Caki2 (cell line): ENCODE data around the gene PINLYP. TPM values are rescaled to one million over a fixed set of nuclear protein-coding genes. Genes with fewer than 3 reads are reported as not detected.

ENCODE experiments used
- DNase-seq: peaks from one replicate; pipeline ENCODE4 v3.0.0-alpha.2; 2015; ENCODE audit warnings: low read depth
- in situ Hi-C: cut with HindIII; loops from 2 replicates; pipeline ENCODE4 v1.10.0; 2016; ENCODE audit warnings: low sequenced_read_pairs, low pct_unique_long_range_greater_than_20kb, mixed read lengths
- total RNA-seq: library from RNA; depleted of rRNA; stranded (reverse); fragments of >200 nt; shearing (Covaris generic); gene quantifications from 2 replicates; pipeline ENCODE4 v1.2.3, GENCODE V29; 2014; ENCODE audit warnings: low replicate concordance; rRNA removed

PINLYP gene
- 1.7 TPM in 1 of 2 replicates, not detected in the other for total RNA-seq

GRCh38 chr19:43575156-43575950, at the start of gene PINLYP, which contains the start of gene XRCC1:
Gene PINLYP, plus strand, starts transcription at chr19:43575801. Its CDS starts 1,391 bp downstream, at chr19:43577192.
Gene XRCC1, minus strand, starts transcription at chr19:43575527. Its CDS starts 69 bp downstream, at chr19:43575458.
- DNase-seq, result peak; percentile 99
- in situ Hi-C loops, result no loop called here

- in situ Hi-C loops, result loop anchor here (25.0 kb wide), 1 partner anchor 89 kb away; no protein-coding TSS in a partner anchor
- peak; percentile 33 for DNase-seq
Observed at GRCh38 chr19:43525836-43526771, 49.5 kb upstream of the PINLYP start.

DNA sequence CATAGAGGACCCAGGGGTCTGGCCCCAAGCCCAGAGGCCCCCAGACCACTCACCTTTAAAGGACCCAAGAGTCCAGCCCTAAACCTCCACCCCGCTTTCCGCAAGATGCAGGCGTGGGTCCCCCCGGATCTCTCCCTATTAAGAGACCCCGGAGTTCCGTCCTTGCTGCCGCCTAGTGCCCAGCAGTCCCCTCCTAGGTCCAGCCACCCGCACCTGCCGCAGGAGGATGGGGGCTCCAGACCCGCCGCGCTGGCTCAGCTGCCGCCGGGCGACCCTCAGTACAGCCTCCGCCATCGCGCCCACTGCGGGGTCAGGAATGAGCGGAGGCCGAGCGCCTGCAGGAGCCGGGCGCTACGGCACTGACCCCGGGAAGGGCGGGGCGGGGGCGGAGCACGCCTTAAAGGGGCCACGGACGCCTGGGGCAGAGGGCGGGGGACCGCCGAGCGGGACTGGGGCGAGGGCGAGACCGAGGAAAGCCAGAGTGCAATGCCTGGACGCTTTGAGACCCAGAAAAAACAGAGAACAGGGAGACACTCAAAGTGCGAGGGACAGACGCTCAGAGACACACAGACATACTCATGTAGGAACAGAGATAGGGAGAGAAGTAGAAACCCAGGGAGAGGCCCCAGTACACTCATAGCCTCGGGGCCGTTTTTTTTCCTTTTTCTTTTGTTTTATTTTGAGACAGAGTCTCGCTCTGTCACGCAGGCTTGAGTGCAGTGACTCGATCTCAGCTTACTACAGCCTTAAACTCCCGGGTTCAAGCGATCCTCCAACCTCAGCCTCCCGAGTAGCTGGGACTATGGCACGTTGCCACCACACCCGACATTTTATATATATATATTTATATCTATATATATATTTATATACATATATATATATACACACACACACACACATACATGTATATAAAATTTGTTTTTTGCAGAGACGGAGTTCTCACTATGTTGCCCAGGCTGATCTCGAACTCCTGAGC, 48.4 kb upstream of the PINLYP start, which contains the start of gene ETHE1:
Gene ETHE1 (minus strand): TSS at position 318 of the 976 bp plus-strand sequence. CDS start 24 bp downstream, at position 294.
- in situ Hi-C loops, result loop anchor here (25.0 kb wide), 1 partner anchor 90 kb away; no protein-coding TSS in a partner anchor
- peak; percentile 85 for DNase-seq

DNA sequence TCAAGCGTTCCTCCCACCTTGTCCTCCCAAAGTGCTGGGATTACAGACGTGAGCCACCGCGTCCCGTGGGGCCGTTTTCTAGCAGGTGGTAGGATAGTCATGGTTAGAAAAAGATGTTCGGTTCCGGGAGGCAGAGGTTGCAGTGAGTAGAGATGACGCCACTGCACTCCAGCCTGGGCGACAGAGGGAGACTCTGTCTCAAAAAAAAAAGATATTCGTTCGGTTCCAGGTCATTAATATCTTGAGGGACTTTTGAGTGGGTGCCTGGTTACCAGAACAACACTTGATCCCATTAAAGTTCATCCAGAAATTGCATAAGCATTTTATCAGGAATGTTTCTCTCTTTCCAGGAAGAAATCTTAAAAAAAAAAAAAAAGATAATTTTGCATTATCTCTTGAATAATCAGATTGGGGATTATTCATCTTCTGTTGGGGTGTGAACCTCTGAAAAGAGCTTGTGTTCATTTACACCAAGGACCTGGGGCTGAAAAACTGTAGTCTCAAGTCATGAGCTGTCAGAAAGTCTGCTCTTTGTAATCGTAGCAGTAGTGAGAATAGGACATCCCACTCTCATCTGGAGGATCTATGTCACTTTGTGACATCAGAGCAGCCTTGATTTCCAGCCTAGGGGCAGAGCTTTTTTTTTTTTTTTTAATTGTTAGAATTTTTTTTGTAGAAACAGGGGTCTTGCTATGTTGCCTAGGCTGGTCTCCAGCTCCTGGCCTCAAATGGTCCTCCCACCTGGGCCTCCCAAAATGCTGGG, 47.6 kb upstream of the PINLYP start:
- peak; percentile 98 for DNase-seq
- in situ Hi-C loops, result loop anchor here (25.0 kb wide), 1 partner anchor 91 kb away; no protein-coding TSS in a partner anchor

DNA sequence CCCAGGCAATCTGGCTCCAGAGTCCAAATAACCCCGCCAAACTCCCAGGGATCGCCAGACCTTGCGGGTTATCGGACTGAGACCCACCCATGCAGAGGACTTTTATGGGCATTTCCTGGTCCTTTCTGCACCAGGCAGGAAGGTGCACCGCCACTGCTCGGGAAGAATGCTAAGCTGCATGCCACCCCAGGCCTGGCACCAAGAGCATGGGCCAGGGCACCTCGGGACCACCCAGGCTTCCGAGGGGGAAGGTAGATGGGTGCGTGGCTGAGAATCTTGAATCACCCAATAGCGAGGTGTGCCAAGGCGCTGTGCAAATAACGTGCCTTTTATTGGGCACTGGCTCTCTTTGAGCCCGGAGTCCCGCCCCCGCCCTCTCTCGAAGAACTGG, 43.0 kb upstream of the PINLYP start:
- no peak for DNase-seq
- in situ Hi-C loops, result loop anchor here (25.0 kb wide), 1 partner anchor 95 kb away; no protein-coding TSS in a partner anchor

GRCh38 chr19:43532962-43533545, 42.5 kb upstream of the PINLYP start, which contains the start of gene ZNF575:
Gene ZNF575, plus strand, starts transcription at chr19:43533188. Its CDS starts 1,235 bp downstream, at chr19:43534423.
- DNase-seq, result peak; percentile 100
- in situ Hi-C loops, result loop anchor here (25.0 kb wide), 1 partner anchor 96 kb away; no protein-coding TSS in a partner anchor

GRCh38 chr19:43533546-43534304, 41.9 kb upstream of the PINLYP start:
- in situ Hi-C loops, result loop anchor here (25.0 kb wide), 1 partner anchor 96 kb away; no protein-coding TSS in a partner anchor
- peak; percentile 100 for DNase-seq

DNA sequence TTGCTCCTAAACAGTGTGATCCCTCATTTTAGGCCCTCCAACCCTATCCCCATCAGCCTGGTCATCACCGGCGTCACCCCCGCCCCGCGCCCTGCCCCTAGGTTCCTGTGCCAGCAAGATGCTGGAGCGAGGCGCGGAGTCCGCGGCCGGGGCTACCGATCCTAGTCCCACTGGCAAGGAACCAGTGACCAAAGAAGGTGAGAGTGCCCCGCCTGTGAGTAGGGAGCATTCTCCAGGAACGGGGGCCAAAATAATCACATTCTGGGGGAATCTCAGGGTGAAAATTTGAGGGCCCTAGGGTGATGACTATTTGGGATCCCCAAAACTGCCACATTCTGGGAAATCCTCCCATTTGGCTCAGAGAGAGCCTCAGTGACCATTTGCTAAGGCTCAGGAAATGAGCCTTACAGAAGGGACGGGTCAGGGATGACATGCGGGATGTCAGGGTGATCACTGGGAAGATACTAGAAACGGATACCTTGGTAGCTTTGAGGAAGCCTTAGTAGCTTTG, 41.2 kb upstream of the PINLYP start:
- in situ Hi-C loops, result loop anchor here (25.0 kb wide), 1 partner anchor 97 kb away; no protein-coding TSS in a partner anchor
- no peak for DNase-seq

DNA sequence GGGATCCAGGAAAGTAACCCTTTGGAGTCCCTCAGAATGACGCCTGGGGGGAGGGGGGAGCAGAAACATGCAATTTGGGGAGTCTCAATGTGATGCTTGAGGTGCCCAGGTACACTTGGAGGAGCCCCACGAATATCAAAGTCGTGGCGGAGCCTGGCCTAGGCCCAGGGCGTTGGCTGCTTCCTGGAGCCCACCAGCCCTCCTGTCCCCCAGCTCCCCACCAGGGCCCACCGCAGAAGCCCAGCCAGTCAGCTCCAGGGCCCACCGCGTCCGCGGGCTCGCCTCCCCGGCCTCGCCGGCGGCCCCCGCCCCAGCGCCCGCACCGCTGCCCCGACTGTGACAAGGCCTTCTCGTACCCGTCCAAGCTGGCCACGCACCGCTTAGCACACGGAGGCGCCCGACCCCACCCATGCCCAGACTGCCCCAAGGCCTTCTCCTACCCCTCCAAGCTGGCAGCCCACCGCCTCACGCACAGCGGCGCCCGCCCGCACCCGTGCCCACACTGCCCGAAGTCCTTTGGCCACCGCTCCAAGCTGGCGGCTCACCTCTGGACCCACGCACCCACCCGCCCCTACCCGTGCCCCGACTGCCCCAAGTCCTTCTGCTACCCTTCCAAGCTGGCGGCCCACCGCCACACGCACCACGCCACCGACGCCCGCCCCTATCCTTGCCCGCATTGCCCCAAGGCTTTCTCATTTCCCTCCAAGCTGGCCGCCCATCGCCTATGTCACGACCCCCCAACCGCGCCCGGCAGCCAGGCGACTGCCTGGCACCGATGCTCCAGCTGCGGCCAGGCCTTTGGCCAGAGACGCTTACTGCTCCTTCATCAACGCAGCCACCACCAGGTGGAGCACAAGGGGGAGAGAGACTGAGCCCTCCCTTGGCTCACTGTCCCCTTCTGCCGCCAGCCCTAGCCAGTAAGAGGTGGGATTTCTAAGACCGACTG, 40.5 kb upstream of the PINLYP start:
- in situ Hi-C loops, result loop anchor here (25.0 kb wide), 1 partner anchor 98 kb away; no protein-coding TSS in a partner anchor
- no peak for DNase-seq

- in situ Hi-C loops, result loop anchor here (25.0 kb wide), 1 partner anchor 102 kb away; no protein-coding TSS in a partner anchor
- DNase-seq, result no peak
Observed at GRCh38 chr19:43538922-43539321, 36.7 kb upstream of the PINLYP start.

- in situ Hi-C loops, result loop anchor here (25.0 kb wide), 1 partner anchor 103 kb away; no protein-coding TSS in a partner anchor
- no peak for DNase-seq
Observed at GRCh38 chr19:43540381-43540780, 35.2 kb upstream of the PINLYP start.

DNA sequence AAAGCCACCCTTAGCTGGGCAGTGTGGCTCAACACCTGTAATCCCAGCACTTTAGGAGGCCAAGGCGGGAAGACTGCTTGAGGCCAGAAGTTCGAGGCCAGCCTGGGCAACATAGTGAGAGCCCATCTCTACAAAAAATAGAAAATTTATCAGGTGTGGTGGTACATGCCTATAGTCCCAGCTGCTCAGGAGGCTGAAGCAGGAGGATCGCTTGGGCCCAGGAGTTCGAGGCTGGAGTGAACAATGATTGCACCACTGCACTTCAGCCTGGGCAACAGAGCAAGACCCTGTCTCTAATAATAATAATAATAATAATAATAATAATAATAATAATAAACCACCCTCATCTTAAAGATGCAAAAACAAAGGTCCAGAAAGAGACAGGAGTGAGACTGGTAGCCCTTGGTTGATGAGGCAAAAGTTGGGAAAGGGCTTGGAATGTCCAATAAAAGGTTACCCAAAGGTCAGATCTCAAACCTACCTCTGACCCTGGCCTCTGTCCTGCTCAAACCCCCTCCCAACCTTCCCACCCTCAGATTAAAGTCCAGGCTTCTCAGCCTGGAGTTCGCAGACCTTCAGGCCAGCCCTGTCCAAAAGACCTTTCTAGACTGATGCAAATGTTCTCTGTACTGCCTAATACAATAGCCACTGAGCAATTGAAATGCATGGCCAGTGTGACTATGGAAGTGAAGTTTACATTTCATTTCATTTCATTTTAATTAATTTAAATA, 33.5 kb upstream of the PINLYP start:
- no peak for DNase-seq
- in situ Hi-C loops, result loop anchor here (25.0 kb wide), 1 partner anchor 105 kb away; no protein-coding TSS in a partner anchor

DNA sequence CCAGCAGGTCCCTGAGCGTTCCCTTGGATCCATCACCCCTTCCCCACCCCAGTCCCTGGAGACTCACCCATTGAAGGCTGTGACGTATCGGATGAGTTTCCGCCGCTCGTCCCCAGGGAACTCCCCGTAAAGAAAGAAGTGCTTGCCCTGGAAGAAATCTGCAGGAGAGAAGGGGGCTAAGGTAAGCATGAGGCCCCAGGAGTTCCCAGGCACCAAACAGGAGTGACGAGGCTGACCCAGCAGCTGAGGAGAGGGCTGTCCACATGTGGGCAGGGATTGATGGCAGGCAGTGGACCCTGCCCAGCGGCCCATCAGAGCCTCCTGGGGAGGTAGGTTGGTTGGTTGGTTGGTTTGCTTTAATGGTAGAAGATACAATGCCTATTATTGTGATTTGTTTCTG, 31.5 kb upstream of the PINLYP start:
- in situ Hi-C loops, result loop anchor here (25.0 kb wide), 1 partner anchor 107 kb away; no protein-coding TSS in a partner anchor
- no peak for DNase-seq
